ENCODE measurements around the gene SORL1.

DNA sequence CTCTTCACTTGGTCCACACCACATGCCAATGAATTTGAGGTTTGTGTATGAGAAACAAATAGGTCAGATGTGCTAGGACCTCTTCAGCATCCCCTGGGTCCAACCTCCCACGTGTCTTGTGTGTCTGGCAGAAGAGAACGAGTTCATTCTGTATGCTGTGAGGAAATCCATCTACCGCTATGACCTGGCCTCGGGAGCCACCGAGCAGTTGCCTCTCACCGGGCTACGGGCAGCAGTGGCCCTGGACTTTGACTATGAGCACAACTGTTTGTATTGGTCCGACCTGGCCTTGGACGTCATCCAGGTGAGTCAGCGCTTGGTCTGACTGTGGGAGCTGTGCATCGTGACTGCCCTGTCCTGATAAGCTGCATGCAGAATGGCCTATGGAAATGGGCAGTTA lies 101.7 kb downstream of the SORL1 start:
- TF ChIP-seq GATA3 (IDR thresholded peaks at IDR 0.05; ENCODE audit: low read depth, low read length) (no peak), GATA2 (IDR thresholded peaks at IDR 0.05; ENCODE audit: low read depth, low read length) (no peak)
